Fibroblast of skin of right quadriceps (primary cell): ENCODE data around the gene CFAP57.
"Not testable (repeated sequence)": the region's sequence is repeated elsewhere in the genome, so short reads cannot be mapped to it uniquely, and the experiment has no call there.

Experiments used
- DNase-seq: peaks from one replicate; pipeline ENCODE4 v3.0.0-alpha.2; 2013

CFAP57 gene

GRCh38 chr1:43171876-43172526 lies at the start of gene CFAP57, which contains the start of gene EBNA1BP2:
Gene CFAP57, plus strand, starts transcription at chr1:43172330. Its CDS starts 424 bp downstream, at chr1:43172754.
Gene EBNA1BP2, minus strand, starts transcription at chr1:43172290. Its CDS starts 172 bp downstream, at chr1:43172118.
- DNase-seq: peak; percentile 93

GRCh38 chr1:43123031-43123430 lies 49.1 kb upstream of the CFAP57 start:
- DNase-seq: no peak

GRCh38 chr1:43128816-43129215 lies 43.3 kb upstream of the CFAP57 start:
- no peak for DNase-seq

GRCh38 chr1:43129426-43129825 lies 42.7 kb upstream of the CFAP57 start:
- no peak for DNase-seq

GRCh38 chr1:43134068-43134467 lies 38.1 kb upstream of the CFAP57 start:
- DNase-seq: no peak

- no peak for DNase-seq
These were observed 37.5 kb upstream of the CFAP57 start for GRCh38 chr1:43134640-43135039.

GRCh38 chr1:43135857-43136781 lies 36.0 kb upstream of the CFAP57 start:
- DNase-seq: no peak

- no peak for DNase-seq
These were observed 34.6 kb upstream of the CFAP57 start for GRCh38 chr1:43137445-43138052.

GRCh38 chr1:43139295-43139694 lies 32.8 kb upstream of the CFAP57 start:
- DNase-seq: not testable (repeated sequence)

- DNase-seq: no peak
These were observed 32.1 kb upstream of the CFAP57 start for GRCh38 chr1:43140010-43140409.

GRCh38 chr1:43140583-43140982 lies 31.5 kb upstream of the CFAP57 start:
- no peak for DNase-seq

GRCh38 chr1:43143441-43143888 lies 28.7 kb upstream of the CFAP57 start:
- no peak for DNase-seq

GRCh38 chr1:43144237-43144636 lies 27.9 kb upstream of the CFAP57 start:
- peak; percentile 53 for DNase-seq

- DNase-seq: peak; percentile 51
These were observed 24.4 kb upstream of the CFAP57 start for GRCh38 chr1:43147625-43148327.

GRCh38 chr1:43149889-43150288 lies 22.2 kb upstream of the CFAP57 start:
- no peak for DNase-seq

- DNase-seq: no peak
These were observed 19.3 kb upstream of the CFAP57 start for GRCh38 chr1:43152866-43153265.

- DNase-seq: no peak
These were observed 18.7 kb upstream of the CFAP57 start for GRCh38 chr1:43153443-43153842.

- no peak for DNase-seq
These were observed 16.1 kb upstream of the CFAP57 start for GRCh38 chr1:43156026-43156425.

GRCh38 chr1:43165162-43165561 lies 7.0 kb upstream of the CFAP57 start:
- no peak for DNase-seq

- DNase-seq: no peak
These were observed 6.4 kb upstream of the CFAP57 start for GRCh38 chr1:43165765-43166164.

GRCh38 chr1:43171312-43171875 lies 736 bp upstream of the CFAP57 start:
- DNase-seq: no peak

GRCh38 chr1:43172527-43172972 lies 420 bp downstream of the CFAP57 start:
- DNase-seq: peak; percentile 86
